H1 (cell line): ENCODE measurements around the gene ST3GAL3. TPM values are rescaled to one million over a fixed set of nuclear protein-coding genes. Genes with fewer than 3 reads are reported as not detected.

Experiments used
- CTCF ChIA-PET: fragments of 300-600 bp; sonication (Branson Sonifier 250); formaldehyde crosslinking; loops from one replicate; lab custom pipeline; 2021; ENCODE audit not compliant: partially characterized antibody; lab: Charles Lee
- POLR2A ChIA-PET: fragments of 300-600 bp; sonication (Branson Sonifier 250); formaldehyde crosslinking; loops from one replicate; lab custom pipeline; 2021; ENCODE audit warnings: inconsistent platforms; ENCODE audit not compliant: partially characterized antibody; lab: Charles Lee
- DNase-seq, 2 experiments: peaks; one replicate each; pipeline versions ENCODE4 v3.0.0 to v3.0.0-alpha.2; 2010 to 2022; ENCODE audit warnings: low spot score in 2 of 2, low read depth in 1 of 2, mixed read lengths in 1 of 2
- FAIRE-seq: peaks from 2 replicates; lab custom pipeline; 2011; peaks lifted over from hg19 to GRCh38; lab: Jason Lieb, UNC
- H2AFZ ChIP-seq: 2 replicates; pipeline ENCODE4 v1.8.1; 2012; ENCODE audit warnings: low read length, inconsistent platforms
- H2AK5ac ChIP-seq: 2 replicates; pipeline ENCODE4 v1.6.1; 2013; ENCODE audit warnings: low read depth, low read length
- H2BK120ac ChIP-seq: replicated peaks from 2 replicates; pipeline ENCODE3; 2013; ENCODE audit warnings: low read depth, low read length, inconsistent platforms
- H2BK12ac ChIP-seq: 2 replicates; pipeline ENCODE4 v1.6.1; 2013; ENCODE audit warnings: low read depth, low read length
- H2BK15ac ChIP-seq: 2 replicates; pipeline ENCODE4 v1.6.1; 2013; ENCODE audit warnings: low read length
- H2BK20ac ChIP-seq: 2 replicates; pipeline ENCODE4 v1.6.1; 2013; ENCODE audit warnings: low read length
- H2BK5ac ChIP-seq: 2 replicates; pipeline ENCODE4 v1.6.1; 2013; ENCODE audit warnings: low read depth, low read length
- H3K14ac ChIP-seq: 2 replicates; pipeline ENCODE4 v1.6.1; 2013; ENCODE audit warnings: inconsistent platforms; ENCODE audit not compliant: insufficient read length
- H3K18ac ChIP-seq: 2 replicates; pipeline ENCODE4 v1.6.1; 2013; ENCODE audit warnings: low read length; ENCODE audit errors: extremely low read depth
- H3K23ac ChIP-seq: 2 replicates; pipeline ENCODE4 v1.6.1; 2013; ENCODE audit warnings: inconsistent platforms; ENCODE audit not compliant: insufficient read length
- H3K23me2 ChIP-seq: 2 replicates; pipeline ENCODE4 v1.6.1; 2013; ENCODE audit warnings: low read depth, low read length
- H3K27ac ChIP-seq: 2 replicates; pipeline ENCODE4 v1.6.1; 2011; ENCODE audit warnings: low read depth, low read length, inconsistent platforms
- H3K27me3 ChIP-seq, 4 experiments: replicated peaks in 1 of 4; 1 replicate in 1 of 4; 2 replicates in 3 of 4; pipeline versions ENCODE4 v1.6.1 to v1.8.1; 2011 to 2013; ENCODE audit warnings: low read length in 3 of 4, mild to moderate bottlenecking in 3 of 4, inconsistent platforms in 2 of 4, mixed read lengths in 2 of 4, moderate library complexity in 1 of 4; ENCODE audit not compliant: control insufficient read depth in 3 of 4, insufficient read depth in 3 of 4; ENCODE audit errors: extremely low read depth in 1 of 4
- H3K36me3 ChIP-seq, 4 experiments: 2 replicates each; pipeline versions ENCODE4 v1.6.1 to v1.8.1; 2011 to 2013; ENCODE audit warnings: mild to moderate bottlenecking in 4 of 4, low read length in 3 of 4, moderate library complexity in 2 of 4, control low read depth in 1 of 4, inconsistent platforms in 1 of 4; ENCODE audit not compliant: insufficient read depth in 4 of 4, control insufficient read depth in 2 of 4
- H3K4ac ChIP-seq: replicated peaks from 2 replicates; pipeline ENCODE3; 2013; ENCODE audit warnings: low read length, low read depth, mixed read lengths, inconsistent platforms; ENCODE audit not compliant: insufficient read length
- H3K4me1 ChIP-seq, 4 experiments: replicated peaks in 1 of 4; 1 replicate in 1 of 4; 2 replicates in 3 of 4; pipeline versions ENCODE4 v1.6.1 to v1.8.1; 2011 to 2013; ENCODE audit warnings: low read length in 3 of 4, inconsistent platforms in 2 of 4, mixed read lengths in 1 of 4; ENCODE audit not compliant: insufficient read depth in 4 of 4, control insufficient read depth in 3 of 4
- H3K4me2 ChIP-seq, 2 experiments: 2 replicates each; pipeline versions ENCODE4 v1.6.1 to v1.8.1; 2011 to 2013; ENCODE audit warnings: low read depth in 2 of 2, low read length in 2 of 2, control low read depth in 1 of 2, inconsistent platforms in 1 of 2, mild to moderate bottlenecking in 1 of 2; ENCODE audit not compliant: insufficient read depth in 1 of 2
- H3K4me3 ChIP-seq, 4 experiments: fragments of 200-600, 300-600 bp in 1 of 4; sonication (generic), shearing (Covaris generic), sonication (Bioruptor Twin) in 1 of 4; 2 replicates each; pipeline versions ENCODE4 v1.5.1 to v1.8.1; 2011 to 2016; ENCODE audit warnings: low read length in 4 of 4, low read depth in 3 of 4, control low read depth in 2 of 4, inconsistent platforms in 2 of 4, mild to moderate bottlenecking in 2 of 4, mixed read lengths in 1 of 4, moderate library complexity in 1 of 4; ENCODE audit not compliant: insufficient read depth in 2 of 4; ENCODE audit errors: extremely low read depth in 1 of 4
- H3K56ac ChIP-seq: replicated peaks from 2 replicates; pipeline ENCODE3; 2013; ENCODE audit warnings: low read depth, mild to moderate bottlenecking, mixed read lengths, low read length, inconsistent platforms; ENCODE audit not compliant: insufficient read length
- H3K79me1 ChIP-seq: 2 replicates; pipeline ENCODE4 v1.6.1; 2013; ENCODE audit warnings: low read depth, low read length, control low read depth
- H3K79me2 ChIP-seq, 2 experiments: 2 replicates each; pipeline versions ENCODE4 v1.6.1 to v1.8.1; 2012 to 2013; ENCODE audit warnings: low read length in 2 of 2, mild to moderate bottlenecking in 2 of 2, inconsistent platforms in 1 of 2; ENCODE audit not compliant: insufficient read depth in 2 of 2, control insufficient read depth in 1 of 2
- H3K9ac ChIP-seq, 4 experiments: replicated peaks in 1 of 4; 1 replicate in 1 of 4; 2 replicates in 3 of 4; pipeline versions ENCODE4 v1.6.1 to v1.8.1; 2011 to 2013; ENCODE audit warnings: low read depth in 3 of 4, low read length in 3 of 4, control low read depth in 2 of 4, mild to moderate bottlenecking in 2 of 4, moderate library complexity in 2 of 4, inconsistent platforms in 1 of 4; ENCODE audit errors: extremely low read depth in 1 of 4
- H3K9me3 ChIP-seq, 2 experiments: 2 replicates each; pipeline versions ENCODE4 v1.6.1 to v1.8.1; 2012 to 2013; ENCODE audit warnings: mild to moderate bottlenecking in 2 of 2, moderate library complexity in 2 of 2, control low read depth in 1 of 2, inconsistent platforms in 1 of 2, low read depth in 1 of 2, low read length in 1 of 2, mixed read lengths in 1 of 2; ENCODE audit not compliant: insufficient read depth in 2 of 2
- H4K20me1 ChIP-seq, 2 experiments: replicated peaks in 1 of 2; 2 replicates each; pipeline versions ENCODE3 to v1.8.1; 2011 to 2013; ENCODE audit warnings: inconsistent platforms in 2 of 2, low read length in 2 of 2, mild to moderate bottlenecking in 1 of 2; ENCODE audit not compliant: insufficient read depth in 2 of 2, control insufficient read depth in 1 of 2
- H4K5ac ChIP-seq: 2 replicates; pipeline ENCODE4 v1.6.1; 2013; ENCODE audit warnings: low read length, low read depth, mixed read lengths, inconsistent platforms; ENCODE audit not compliant: insufficient read length
- H4K8ac ChIP-seq: 2 replicates; pipeline ENCODE4 v1.8.0; 2013; ENCODE audit warnings: mild to moderate bottlenecking, moderate library complexity, low read length, inconsistent platforms; ENCODE audit not compliant: insufficient read depth; ENCODE audit errors: extremely low read depth
- H4K91ac ChIP-seq: replicated peaks from 2 replicates; pipeline ENCODE3; 2013; ENCODE audit warnings: low read length, mixed read lengths, inconsistent platforms; ENCODE audit not compliant: insufficient read length
- BACH1 ChIP-seq: IDR thresholded peaks from 2 replicates; pipeline ENCODE4 v1.6.1; 2012; ENCODE audit warnings: low read length, improper control_type of control experiment
- EP300 ChIP-seq, 2 experiments: IDR thresholded peaks; 1 replicate in 1 of 2; 2 replicates in 1 of 2; pipeline ENCODE4 v1.6.1; 2011 to 2012; ENCODE audit warnings: low read depth in 2 of 2, low read length in 2 of 2, mild to moderate bottlenecking in 2 of 2, borderline replicate concordance in 1 of 2, inconsistent platforms in 1 of 2, moderate library complexity in 1 of 2
- SP2 ChIP-seq: IDR thresholded peaks from 2 replicates; pipeline ENCODE4 v1.6.1; 2012; ENCODE audit warnings: mild to moderate bottlenecking, low read length, inconsistent platforms
- TAF7 ChIP-seq: optimal IDR thresholded peaks from 2 replicates; pipeline ENCODE3; 2011; ENCODE audit warnings: low read depth, mild to moderate bottlenecking, inconsistent platforms, low read length, moderate library complexity, borderline replicate concordance
- YY1 ChIP-seq: IDR thresholded peaks from 2 replicates; pipeline ENCODE4 v1.6.1; 2011; ENCODE audit warnings: low read depth, mild to moderate bottlenecking, low read length
- WGBS, 2 experiments: shearing (Covaris generic) in 1 of 2; methylation state at CpG; one replicate each; pipeline versions ENCODE4 v1.1.6 to v1.1.7; 2013 to 2015; ENCODE audit warnings: low lambda C conversion rate in 2 of 2, mixed read lengths in 2 of 2, inconsistent platforms in 1 of 2, low coverage in 1 of 2, missing lambda C conversion rate in 1 of 2; ENCODE audit not compliant: insufficient replicate concordance in 2 of 2, insufficient coverage in 1 of 2, insufficient read length in 1 of 2; ENCODE audit errors: extremely low coverage in 1 of 2, missing lambda C conversion rate in 1 of 2; 5-methylcytosine and 5-hydroxymethylcytosine counted together
- polyA plus RNA-seq, 7 experiments: library from polyadenylated mRNA; depleted of rRNA in 3 of 7; stranded (reverse) in 5 of 7; unstranded in 2 of 7; fragments of >200 nt in 5 of 7; fragments of 200-250 nt in 2 of 7; gene quantifications; 1 replicate in 5 of 7; 2 replicates in 1 of 7; 4 replicates in 1 of 7; pipeline versions ENCODE4 v1.2.1 to v1.2.3, GENCODE V29; 2011 to 2013; ENCODE audit warnings: missing spikeins in 2 of 7, mixed read lengths in 2 of 7
- total RNA-seq: library from RNA; stranded (reverse); fragmentation: NEBNext Ultra II Directional; extraction: Animal tissue kit (Norgen Biotek cat#: 25700); gene quantifications from 2 replicates; pipeline ENCODE4 v1.2.1, GENCODE V29; 2021
- TF ChIP-seq, protein P1 (sequence below): IDR thresholded peaks from 2 replicates; pipeline ENCODE4 v1.6.1; 2012; ENCODE audit warnings: low read length, inconsistent platforms

Gene ST3GAL3
- total and polyA plus RNA-seq, 2 of the 8 experiments (the other 6 are each of a cell fraction or from before 2014, with no cell fraction given): 6.8 to 7.0 TPM

DNA sequence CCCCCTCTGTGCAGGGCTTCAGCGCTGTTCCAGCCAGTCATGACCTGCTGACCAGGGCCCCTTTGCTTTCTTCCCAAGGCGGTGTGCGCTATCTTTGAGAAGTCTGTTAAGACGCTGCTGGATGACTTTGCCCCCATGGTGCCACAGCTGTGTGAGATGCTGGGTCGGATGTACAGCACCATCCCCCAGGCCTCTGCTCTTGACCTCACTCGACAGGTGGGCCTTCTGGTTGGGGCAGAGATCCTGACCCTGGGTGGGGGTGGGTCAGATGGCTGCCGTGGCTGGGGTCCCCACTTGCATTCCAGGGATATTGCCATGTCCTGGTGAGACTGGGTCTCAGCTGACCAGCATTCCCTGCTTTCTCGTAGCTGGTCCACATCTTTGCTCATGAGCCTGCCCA is 253.5 kb downstream of the ST3GAL3 start:
- Histone ChIP-seq H2AFZ (no peak overlapping the region), H3K79me1 (no peaks in the 10 kb centered on the region), H4K8ac (no peak overlapping the region), H3K79me2 (no peaks in the 10 kb centered on the region), H3K27me3 (no peaks in the 10 kb centered on the region), H3K36me3 (peaks cover 3 to 14% (median 8%) of the 10 kb centered on the region in 4 experiments; a peak in 4 of 8 replicates), H3K4ac (no peak overlapping the region), H3K4me2 (no peak overlapping the region), H4K20me1 (peaks cover 0 to 1% of the 10 kb centered on the region in 2 experiments), H4K91ac (no peak overlapping the region), H3K9me3 (no peaks in the 10 kb centered on the region), H2BK120ac (no peak overlapping the region), H3K9ac (no peak overlapping the region), H2BK12ac (no peak overlapping the region), H3K23me2 (peaks cover 5% of the 10 kb centered on the region; the same call in 1 of the 2 replicates), H2BK20ac (no peak overlapping the region), H3K14ac (no peak overlapping the region), H2BK5ac (no peak overlapping the region), H2BK15ac (no peak overlapping the region), H3K4me1 (no peaks in the 10 kb centered on the region), H3K18ac (no peak overlapping the region), H3K23ac (no peak overlapping the region), H2AK5ac (no peak overlapping the region), H3K27ac (no peak overlapping the region), H3K56ac (no peak overlapping the region), H4K5ac (no peak overlapping the region), H3K4me3 (no peak overlapping the region)
- POLR2A ChIA-PET: no interaction called here
- TF ChIP-seq BACH1 (no peak), YY1 (no peak), SP2 (no peak), EP300 (IDR thresholded peaks at IDR 0.05; ENCODE audit: borderline replicate concordance in 1 of 2, low read depth in 2 of 2, low read length in 2 of 2) (no peak), TAF7 (no peak)
- TF ChIP-seq, protein P1, sequence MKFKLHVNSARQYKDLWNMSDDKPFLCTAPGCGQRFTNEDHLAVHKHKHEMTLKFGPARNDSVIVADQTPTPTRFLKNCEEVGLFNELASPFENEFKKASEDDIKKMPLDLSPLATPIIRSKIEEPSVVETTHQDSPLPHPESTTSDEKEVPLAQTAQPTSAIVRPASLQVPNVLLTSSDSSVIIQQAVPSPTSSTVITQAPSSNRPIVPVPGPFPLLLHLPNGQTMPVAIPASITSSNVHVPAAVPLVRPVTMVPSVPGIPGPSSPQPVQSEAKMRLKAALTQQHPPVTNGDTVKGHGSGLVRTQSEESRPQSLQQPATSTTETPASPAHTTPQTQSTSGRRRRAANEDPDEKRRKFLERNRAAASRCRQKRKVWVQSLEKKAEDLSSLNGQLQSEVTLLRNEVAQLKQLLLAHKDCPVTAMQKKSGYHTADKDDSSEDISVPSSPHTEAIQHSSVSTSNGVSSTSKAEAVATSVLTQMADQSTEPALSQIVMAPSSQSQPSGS: no peak
- CTCF ChIA-PET: interaction anchor here (0.7 to 2.7 kb wide), 4 partner anchors 13 to 197 kb away, joined by 3 to 12 read pairs (median 6); partner anchors contain the start of gene ARTN
- 92% methylated on average over 7 of the region's 8 CpGs; no CpG with 5 or more reads in 1 of the 2 experiments for WGBS, 2 experiments
- no peak for FAIRE-seq
- no peak for DNase-seq
